Loucy (cell line): ENCODE results near the gene PKD1.

Experiments
- EZH2phosphoT487 ChIP-seq: fragments of 200-600 bp; IDR thresholded peaks from 2 replicates; pipeline ENCODE4 v1.6.1; 2018; ENCODE audit warnings: antibody characterized with exemption, mild to moderate bottlenecking, moderate library complexity, borderline replicate concordance
- TF ChIP-seq, protein P1 (sequence below): fragments of 200-600 bp; sonication (generic); conservative IDR thresholded peaks from 2 replicates; pipeline ENCODE4 v1.5.1; 2014; ENCODE audit warnings: mild to moderate bottlenecking, antibody characterized with exemption, low read length

- TF ChIP-seq, protein P1, sequence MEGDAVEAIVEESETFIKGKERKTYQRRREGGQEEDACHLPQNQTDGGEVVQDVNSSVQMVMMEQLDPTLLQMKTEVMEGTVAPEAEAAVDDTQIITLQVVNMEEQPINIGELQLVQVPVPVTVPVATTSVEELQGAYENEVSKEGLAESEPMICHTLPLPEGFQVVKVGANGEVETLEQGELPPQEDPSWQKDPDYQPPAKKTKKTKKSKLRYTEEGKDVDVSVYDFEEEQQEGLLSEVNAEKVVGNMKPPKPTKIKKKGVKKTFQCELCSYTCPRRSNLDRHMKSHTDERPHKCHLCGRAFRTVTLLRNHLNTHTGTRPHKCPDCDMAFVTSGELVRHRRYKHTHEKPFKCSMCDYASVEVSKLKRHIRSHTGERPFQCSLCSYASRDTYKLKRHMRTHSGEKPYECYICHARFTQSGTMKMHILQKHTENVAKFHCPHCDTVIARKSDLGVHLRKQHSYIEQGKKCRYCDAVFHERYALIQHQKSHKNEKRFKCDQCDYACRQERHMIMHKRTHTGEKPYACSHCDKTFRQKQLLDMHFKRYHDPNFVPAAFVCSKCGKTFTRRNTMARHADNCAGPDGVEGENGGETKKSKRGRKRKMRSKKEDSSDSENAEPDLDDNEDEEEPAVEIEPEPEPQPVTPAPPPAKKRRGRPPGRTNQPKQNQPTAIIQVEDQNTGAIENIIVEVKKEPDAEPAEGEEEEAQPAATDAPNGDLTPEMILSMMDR: no peak
- TF ChIP-seq EZH2phosphoT487: no peak
Measured at GRCh38 chr16:2179107-2179501, 43.4 kb upstream of the PKD1 start.
